Neuronal stem cell (in vitro differentiated cells): ENCODE data around the gene CDSN.

Experiments used
- DNase-seq: peaks from one replicate; pipeline ENCODE4 v3.0.0-alpha.2; 2013; ENCODE audit warnings: low spot score
- H2AFZ ChIP-seq: one replicate; pipeline ENCODE4 v1.6.1; 2013; ENCODE audit warnings: mild to moderate bottlenecking, low read length, inconsistent platforms
- H2AK5ac ChIP-seq: 2 replicates; pipeline ENCODE4 v1.6.1; 2013; ENCODE audit warnings: low read depth, mild to moderate bottlenecking, inconsistent platforms, low read length, moderate library complexity, mixed read lengths
- H2BK120ac ChIP-seq: 2 replicates; pipeline ENCODE4 v1.6.1; 2013; ENCODE audit warnings: low read depth, mild to moderate bottlenecking, inconsistent platforms, low read length, moderate library complexity, mixed read lengths
- H2BK12ac ChIP-seq: one replicate; pipeline ENCODE4 v1.6.1; 2013; ENCODE audit warnings: low read length, inconsistent platforms
- H2BK15ac ChIP-seq: 2 replicates; pipeline ENCODE4 v1.6.1; 2013; ENCODE audit warnings: mild to moderate bottlenecking, low read length, inconsistent platforms, mixed read lengths
- H2BK5ac ChIP-seq: one replicate; pipeline ENCODE4 v1.6.1; 2013; ENCODE audit warnings: inconsistent platforms, mild to moderate bottlenecking, low read length, moderate library complexity
- H3K14ac ChIP-seq: one replicate; pipeline ENCODE4 v1.6.1; 2013; ENCODE audit warnings: low read length, inconsistent platforms
- H3K18ac ChIP-seq: 2 replicates; pipeline ENCODE4 v1.6.1; 2013; ENCODE audit warnings: low read length, inconsistent platforms
- H3K23ac ChIP-seq: 2 replicates; pipeline ENCODE4 v1.6.1; 2013; ENCODE audit warnings: low read depth, mild to moderate bottlenecking, mixed read lengths, low read length, inconsistent platforms; ENCODE audit not compliant: poor library complexity
- H3K27ac ChIP-seq: replicated peaks from 3 replicates; pipeline ENCODE4 v1.5.1; 2013; ENCODE audit warnings: low read length, inconsistent platforms
- H3K27me3 ChIP-seq, 3 experiments: 2 replicates each; pipeline ENCODE4 v1.6.1; 2013; ENCODE audit warnings: low read length in 3 of 3, mild to moderate bottlenecking in 2 of 3, inconsistent platforms in 1 of 3, low read depth in 1 of 3, mixed read lengths in 1 of 3, moderate library complexity in 1 of 3; ENCODE audit not compliant: control insufficient read depth in 3 of 3, insufficient read depth in 3 of 3
- H3K36me3 ChIP-seq, 2 donors: replicated peaks in 1 of 2; 2 replicates each; pipeline ENCODE4 v1.6.1; 2013; ENCODE audit warnings: low read length in 2 of 2; ENCODE audit not compliant: control insufficient read depth in 2 of 2, insufficient read depth in 2 of 2
- H3K4ac ChIP-seq: 2 replicates; pipeline ENCODE4 v1.6.1; 2013; ENCODE audit warnings: inconsistent platforms, mild to moderate bottlenecking, low read length, moderate library complexity
- H3K4me1 ChIP-seq, 2 donors: 1 replicate in 1 of 2; 2 replicates in 1 of 2; pipeline ENCODE4 v1.6.1; 2013; ENCODE audit warnings: low read length in 2 of 2, low read depth in 1 of 2; ENCODE audit not compliant: control insufficient read depth in 2 of 2, insufficient read depth in 1 of 2
- H3K4me2 ChIP-seq: one replicate; pipeline ENCODE4 v1.6.1; 2013; ENCODE audit warnings: mild to moderate bottlenecking, low read length, inconsistent platforms; ENCODE audit not compliant: insufficient read depth, poor library complexity, severe bottlenecking
- H3K4me3 ChIP-seq, 2 donors: 2 replicates each; pipeline ENCODE4 v1.5.1; 2013; ENCODE audit warnings: low read length in 2 of 2, mild to moderate bottlenecking in 2 of 2, inconsistent platforms in 1 of 2, moderate library complexity in 1 of 2
- H3K79me1 ChIP-seq: one replicate; pipeline ENCODE4 v1.6.1; 2013; ENCODE audit warnings: low read depth, mild to moderate bottlenecking, inconsistent platforms, low read length, moderate library complexity
- H3K9ac ChIP-seq: one replicate; pipeline ENCODE4 v1.6.1; 2013; ENCODE audit warnings: mild to moderate bottlenecking, low read depth, low read length, inconsistent platforms; ENCODE audit not compliant: poor library complexity
- H3K9me3 ChIP-seq, 2 donors: replicated peaks in 1 of 2; 2 replicates each; pipeline versions ENCODE3 to v1.6.1; 2013; ENCODE audit warnings: low read length in 2 of 2, mild to moderate bottlenecking in 2 of 2, inconsistent platforms in 1 of 2, low read depth in 1 of 2, mixed read lengths in 1 of 2, moderate library complexity in 1 of 2; ENCODE audit not compliant: control insufficient read depth in 2 of 2, insufficient read depth in 1 of 2
- H4K8ac ChIP-seq: one replicate; pipeline ENCODE4 v1.6.1; 2013; ENCODE audit warnings: low read depth, mild to moderate bottlenecking, inconsistent platforms, low read length, moderate library complexity
- H4K91ac ChIP-seq: one replicate; pipeline ENCODE4 v1.6.1; 2013; ENCODE audit warnings: low read length, low read depth, mild to moderate bottlenecking, inconsistent platforms; ENCODE audit not compliant: poor library complexity
- WGBS, 2 donors: extraction: QIAGEN DNeasy Blood & Tissue Kit; methylation state at CpG; one replicate each; pipeline ENCODE4 v1.1.7; 2013; ENCODE audit warnings: missing lambda C conversion rate in 2 of 2, mixed read lengths in 1 of 2; ENCODE audit not compliant: insufficient read length in 2 of 2, insufficient replicate concordance in 1 of 2; ENCODE audit errors: extremely low coverage in 2 of 2; 5-methylcytosine and 5-hydroxymethylcytosine counted together

The CDSN gene

GRCh38 chr6:31143148-31143547, 22.9 kb upstream of the CDSN start:
- peak overlapping the region; percentile 39 for H3K23ac ChIP-seq
- H2BK5ac ChIP-seq: no peak overlapping the region
- no peak overlapping the region for H2AK5ac ChIP-seq
- H2BK120ac ChIP-seq: no peak overlapping the region
- H2BK12ac ChIP-seq: no peak overlapping the region
- no peak overlapping the region for H4K8ac ChIP-seq
- no peak overlapping the region for H2AFZ ChIP-seq
- H3K18ac ChIP-seq: peak overlapping the region; percentile 57
- H3K36me3 ChIP-seq: peaks cover 18 to 49% of the 10 kb centered on the region in 2 donors
- no peak overlapping the region for H2BK15ac ChIP-seq
- no peak overlapping the region for H3K4me2 ChIP-seq
- H4K91ac ChIP-seq: no peak overlapping the region
- WGBS, 2 donors: no CpG with 5 or more reads among the region's 11 CpGs
- H3K4ac ChIP-seq: no peak overlapping the region
- H3K79me1 ChIP-seq: no peaks in the 10 kb centered on the region
- H3K27ac ChIP-seq: peak overlapping the region; percentile 30
- peaks cover 0 to 13% of the 10 kb centered on the region in 2 donors for H3K4me1 ChIP-seq
- no peak overlapping the region for H3K4me3 ChIP-seq
- no peak overlapping the region for H3K14ac ChIP-seq
- peak overlapping the region; percentile 27 for H3K9ac ChIP-seq
- no peak for DNase-seq
- no peaks in the 10 kb centered on the region for H3K27me3 ChIP-seq
- H3K9me3 ChIP-seq: peaks cover 0 to 3% of the 10 kb centered on the region in 2 donors

- Histone ChIP-seq H3K23ac (no peak overlapping the region), H4K8ac (no peak overlapping the region), H3K36me3 (peaks cover 15 to 45% of the 10 kb centered on the region in 2 donors), H3K27ac (no peak overlapping the region), H2AFZ (no peak overlapping the region), H3K4me1 (peaks cover 2 to 13% of the 10 kb centered on the region in 2 donors), H3K4me3 (no peak overlapping the region), H3K79me1 (no peaks in the 10 kb centered on the region), H2BK15ac (no peak overlapping the region), H2BK120ac (no peak overlapping the region), H3K4ac (no peak overlapping the region), H3K4me2 (no peak overlapping the region), H3K27me3 (no peaks in the 10 kb centered on the region), H2AK5ac (no peak overlapping the region), H3K18ac (no peak overlapping the region), H4K91ac (no peak overlapping the region), H3K9me3 (peaks cover 0 to 3% of the 10 kb centered on the region in 2 donors), H3K9ac (no peak overlapping the region), H3K14ac (no peak overlapping the region), H2BK5ac (no peak overlapping the region), H2BK12ac (no peak overlapping the region)
- DNase-seq: no peak
- no CpG with 5 or more reads among the region's 2 CpGs for WGBS, 2 donors
These were observed 22.1 kb upstream of the CDSN start for GRCh38 chr6:31142361-31142761.

GRCh38 chr6:31140643-31141042, 20.4 kb upstream of the CDSN start:
- DNase-seq: no peak
- Histone ChIP-seq H2BK12ac (no peak overlapping the region), H3K79me1 (no peaks in the 10 kb centered on the region)

GRCh38 chr6:31139599-31139998, 19.4 kb upstream of the CDSN start:
- no peak for DNase-seq
- H2BK5ac ChIP-seq: no peak overlapping the region
- no peak overlapping the region for H3K4me2 ChIP-seq
- H3K9ac ChIP-seq: no peak overlapping the region
- peaks cover 2 to 13% of the 10 kb centered on the region in 2 donors for H3K4me1 ChIP-seq
- H3K27me3 ChIP-seq: no peaks in the 10 kb centered on the region
- no CpG with 5 or more reads among the region's 4 CpGs for WGBS, 2 donors
- peaks cover 0 to 3% of the 10 kb centered on the region in 2 donors for H3K9me3 ChIP-seq
- H3K4ac ChIP-seq: no peak overlapping the region
- H3K79me1 ChIP-seq: no peaks in the 10 kb centered on the region
- H3K23ac ChIP-seq: no peak overlapping the region
- peaks cover 9 to 25% of the 10 kb centered on the region in 2 donors for H3K36me3 ChIP-seq
- H3K18ac ChIP-seq: peak overlapping the region; percentile 52
- H4K91ac ChIP-seq: peak overlapping the region; percentile 62
- H2AFZ ChIP-seq: peak overlapping the region; percentile 72
- H3K14ac ChIP-seq: no peak overlapping the region
- H3K27ac ChIP-seq: no peak overlapping the region
- H4K8ac ChIP-seq: no peak overlapping the region
- H2BK120ac ChIP-seq: no peak overlapping the region
- no peak overlapping the region for H3K4me3 ChIP-seq
- no peak overlapping the region for H2BK12ac ChIP-seq
- no peak overlapping the region for H2BK15ac ChIP-seq
- no peak overlapping the region for H2AK5ac ChIP-seq

More at GRCh38 chr6:31140643-31141042, 20.4 kb upstream of the CDSN start:
- H2AFZ ChIP-seq: no peak overlapping the region
- no peak overlapping the region for H2BK5ac ChIP-seq
- peaks cover 15 to 35% of the 10 kb centered on the region in 2 donors for H3K36me3 ChIP-seq
- H4K91ac ChIP-seq: no peak overlapping the region
- no peak overlapping the region for H3K4me3 ChIP-seq
- no CpG with 5 or more reads among the region's 15 CpGs for WGBS, 2 donors
- H3K4ac ChIP-seq: no peak overlapping the region
- H3K4me1 ChIP-seq: peaks cover 2 to 13% of the 10 kb centered on the region in 2 donors
- no peak overlapping the region for H2BK120ac ChIP-seq
- no peak overlapping the region for H3K14ac ChIP-seq
- H2BK15ac ChIP-seq: no peak overlapping the region
- H4K8ac ChIP-seq: no peak overlapping the region
- H3K4me2 ChIP-seq: no peak overlapping the region
- H3K9me3 ChIP-seq: peaks cover 0 to 3% of the 10 kb centered on the region in 2 donors
- no peak overlapping the region for H3K18ac ChIP-seq
- H3K27me3 ChIP-seq: no peaks in the 10 kb centered on the region
- H3K23ac ChIP-seq: peak overlapping the region; percentile 10
- H2AK5ac ChIP-seq: no peak overlapping the region
- H3K9ac ChIP-seq: no peak overlapping the region
- no peak overlapping the region for H3K27ac ChIP-seq
